GM12878 (cell line): ENCODE results near the gene AGAP9.
"Not testable (repeated sequence)": the region's sequence is repeated elsewhere in the genome, so short reads cannot be mapped to it uniquely, and the experiment has no call there.

Source experiments
- BCL3 ChIP-seq: IDR thresholded peaks from 2 replicates; pipeline ENCODE4 v1.6.1; 2011; ENCODE audit warnings: borderline replicate concordance, low read depth, mild to moderate bottlenecking, moderate library complexity, low read length; ENCODE audit not compliant: insufficient read depth, poor library complexity, severe bottlenecking
- BCLAF1 ChIP-seq: fragments of 450-650 bp; IDR thresholded peaks from 2 replicates; pipeline ENCODE4 v1.6.1; 2017; ENCODE audit warnings: antibody characterized with exemption, mild to moderate bottlenecking, moderate library complexity
- CHD2 ChIP-seq: IDR thresholded peaks from 2 replicates; pipeline ENCODE4 v1.6.1; 2011; ENCODE audit warnings: low read depth, low read length, improper control_type of control experiment, borderline replicate concordance
- CTCF ChIP-seq, 3 experiments: IDR thresholded peaks in 2 of 3; conservative IDR thresholded peaks in 1 of 3; 2 replicates each; pipeline ENCODE4 v1.5.1; 2011; ENCODE audit warnings: low read depth in 3 of 3, low read length in 3 of 3, mild to moderate bottlenecking in 3 of 3, control low read depth in 2 of 3, moderate library complexity in 2 of 3, inconsistent platforms in 1 of 3, mixed read lengths in 1 of 3; ENCODE audit not compliant: control insufficient read depth in 2 of 3, insufficient read depth in 1 of 3; ENCODE audit errors: extremely low read depth in 1 of 3
- EGR1 ChIP-seq, 2 experiments: IDR thresholded peaks; 1 replicate in 1 of 2; 2 replicates in 1 of 2; pipeline ENCODE4 v1.6.1; 2011 to 2012; ENCODE audit warnings: low read depth in 2 of 2, low read length in 2 of 2, borderline replicate concordance in 1 of 2, mild to moderate bottlenecking in 1 of 2, moderate library complexity in 1 of 2
- IRF3 ChIP-seq: fragments of 450-650 bp; IDR thresholded peaks from 2 replicates; pipeline ENCODE4 v1.6.1; 2014; ENCODE audit warnings: mild to moderate bottlenecking
- MAX ChIP-seq: IDR thresholded peaks from 2 replicates; pipeline ENCODE4 v1.6.1; 2012; ENCODE audit warnings: low read depth, low read length, improper control_type of control experiment
- NFXL1 ChIP-seq: fragments of 450-650 bp; IDR thresholded peaks from 2 replicates; pipeline ENCODE4 v1.6.1; 2017; ENCODE audit warnings: antibody characterized with exemption, mild to moderate bottlenecking, borderline replicate concordance
- NR2F1 ChIP-seq: fragments of 450-650 bp; conservative IDR thresholded peaks from 2 replicates; pipeline ENCODE4 v1.6.1; 2017; ENCODE audit warnings: mild to moderate bottlenecking
- RCOR1 ChIP-seq: conservative IDR thresholded peaks from 2 replicates; pipeline ENCODE4 v1.6.1; 2012; ENCODE audit warnings: low read depth, low read length, improper control_type of control experiment
- TBL1XR1 ChIP-seq: IDR thresholded peaks from 2 replicates; pipeline ENCODE4 v1.6.1; 2012; ENCODE audit warnings: low read depth, low read length, improper control_type of control experiment
- ZBTB33 ChIP-seq: fragments of 450-650 bp; IDR thresholded peaks from 2 replicates; pipeline ENCODE4 v1.6.1; 2017; ENCODE audit warnings: mild to moderate bottlenecking
- ZNF274 ChIP-seq: IDR thresholded peaks from one replicate; pipeline ENCODE4 v1.8.0; 2011; ENCODE audit not compliant: insufficient read length, insufficient read depth
- ZNF384 ChIP-seq: IDR thresholded peaks from 2 replicates; pipeline ENCODE4 v1.6.1; 2012; ENCODE audit warnings: low read depth, mild to moderate bottlenecking, low read length, improper control_type of control experiment, borderline replicate concordance

GRCh38 chr10:47558109-47558508, 34.7 kb upstream of the AGAP9 start:
- not testable (repeated sequence) for TF ChIP-seq NFXL1; IRF3; BCL3; BCLAF1; CHD2; CTCF (IDR thresholded peaks at IDR 0.05 in 2 of 3, conservative IDR thresholded peaks at IDR 0.05 in 1 of 3; ENCODE audit: control insufficient read depth in 2 of 3, extremely low read depth in 1 of 3, insufficient read depth in 1 of 3, low read depth in 3 of 3, low read length in 3 of 3); MAX; ZNF384; ZBTB33; EGR1 (IDR thresholded peaks at IDR 0.05; ENCODE audit: borderline replicate concordance in 1 of 2, low read depth in 2 of 2, low read length in 2 of 2); NR2F1; TBL1XR1; ZNF274; RCOR1
